Fibroblast of pulmonary artery (primary cell): ENCODE results near the gene YAP1.

Experiments
- DNase-seq: peaks from one replicate; pipeline ENCODE4 v3.0.0-alpha.2; 2010; ENCODE audit warnings: low read depth
- H3K4me3 ChIP-seq: replicated peaks from 2 replicates; pipeline ENCODE4 v1.5.1; 2011; ENCODE audit warnings: low read depth, mild to moderate bottlenecking, control low read depth, low read length, moderate library complexity
- CTCF ChIP-seq: IDR thresholded peaks from 2 replicates; pipeline ENCODE4 v1.5.1; 2011; ENCODE audit warnings: mild to moderate bottlenecking, control low read depth, low read length, inconsistent platforms; ENCODE audit errors: missing control alignments

The YAP1 gene

GRCh38 chr11:102168481-102168880 lies 58.2 kb downstream of the YAP1 start:
- no peak overlapping the region for H3K4me3 ChIP-seq
- no peak for DNase-seq
- TF ChIP-seq CTCF, result no peak

DNA sequence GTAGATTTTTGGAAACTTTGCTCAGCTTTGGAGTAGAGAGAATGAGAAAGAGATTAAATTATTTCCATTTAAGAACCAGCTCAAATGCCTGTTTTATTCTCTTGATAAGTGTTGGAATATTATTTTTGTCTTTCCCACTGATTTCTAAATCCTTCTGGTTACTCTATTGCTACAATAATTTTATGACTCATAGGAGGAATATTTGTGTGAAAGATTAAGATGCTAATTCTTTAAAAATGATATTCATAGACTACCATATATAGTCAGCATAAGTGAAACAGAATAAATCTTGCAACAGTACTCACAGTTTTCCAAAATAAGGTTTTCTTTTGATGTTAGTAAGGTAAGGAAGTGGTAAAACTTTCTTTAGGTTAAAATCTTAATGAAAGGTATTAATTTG lies 60.9 kb downstream of the YAP1 start:
- peak; percentile 89 for DNase-seq
- no peak for TF ChIP-seq CTCF
- peak overlapping the region; percentile 23 for H3K4me3 ChIP-seq

GRCh38 chr11:102172127-102172848 lies 62.0 kb downstream of the YAP1 start:
- H3K4me3 ChIP-seq, result no peak overlapping the region
- DNase-seq, result peak; percentile 78
- no peak for TF ChIP-seq CTCF

DNA sequence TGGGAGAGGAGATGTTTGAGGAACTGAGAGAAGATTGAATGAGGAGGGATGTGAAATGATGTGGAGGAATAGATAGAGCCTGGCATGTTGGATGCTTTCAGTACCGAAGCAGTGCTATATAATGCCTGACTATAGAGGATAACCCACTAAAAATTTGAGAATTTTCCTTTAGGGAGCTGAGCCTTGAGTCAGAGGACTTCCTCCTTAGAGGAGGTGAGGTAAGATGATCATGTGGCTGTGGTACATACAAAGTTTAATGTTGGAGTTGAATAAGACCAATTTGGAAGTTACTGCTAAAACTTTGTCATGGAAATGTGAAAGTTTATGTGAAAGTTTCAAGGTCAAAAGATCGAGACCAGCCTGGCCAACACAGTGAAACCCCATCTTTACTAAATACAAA lies 66.9 kb downstream of the YAP1 start:
- H3K4me3 ChIP-seq, result no peak overlapping the region
- TF ChIP-seq CTCF, result no peak
- no peak for DNase-seq

DNA sequence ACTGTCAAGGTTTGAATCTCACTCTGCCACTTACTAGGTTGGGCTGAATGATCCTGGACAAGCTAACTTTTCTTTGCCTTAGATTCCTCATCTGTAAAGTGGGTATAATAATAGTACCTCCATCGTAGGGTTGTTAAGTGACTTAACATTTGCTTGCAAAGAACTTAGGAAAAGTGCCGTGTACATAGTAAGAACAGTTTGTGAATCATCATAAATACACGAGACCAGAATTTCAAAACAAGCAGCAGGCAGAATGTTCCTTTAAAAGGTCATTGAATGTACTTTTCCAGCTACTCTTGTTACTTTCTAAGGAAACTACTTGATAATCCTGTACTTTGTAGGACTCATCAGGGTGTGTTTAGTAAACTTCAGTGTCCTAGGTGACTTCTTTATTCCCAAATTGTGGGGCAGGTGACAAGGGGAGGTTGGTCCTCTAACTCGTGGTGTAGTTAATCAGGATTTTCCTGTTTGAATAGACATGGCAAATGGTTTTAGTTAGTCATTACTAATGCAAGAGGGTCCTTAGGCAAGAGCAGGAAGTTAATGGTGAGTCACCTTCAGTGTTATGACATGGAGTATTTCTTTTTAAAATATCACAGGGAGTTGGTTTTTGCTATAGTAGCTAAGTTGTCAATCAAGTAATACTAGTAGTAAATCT lies 67.9 kb downstream of the YAP1 start:
- H3K4me3 ChIP-seq, result no peak overlapping the region
- DNase-seq, result peak; percentile 92

GRCh38 chr11:102179371-102179770 lies 69.1 kb downstream of the YAP1 start:
- DNase-seq, result no peak
- H3K4me3 ChIP-seq, result no peak overlapping the region
- no peak for TF ChIP-seq CTCF

More for the DNA sequence above, 67.9 kb downstream of the YAP1 start:
- TF ChIP-seq CTCF, result no peak
